SJSA1 (cell line): ENCODE results near the gene SCNN1B. TPM values are rescaled to one million over a fixed set of nuclear protein-coding genes. Genes with fewer than 3 reads are reported as not detected.
"Not testable (repeated sequence)": the region's sequence is repeated elsewhere in the genome, so short reads cannot be mapped to it uniquely, and the experiment has no call there.

Experiments
- DNase-seq, 2 experiments: peaks; one replicate each; pipeline ENCODE4 v3.0.0-alpha.2; 2015 to 2020; ENCODE audit warnings: low spot score in 2 of 2, low read depth in 1 of 2
- H3K27ac ChIP-seq: fragments of 250-450 bp; sonication (Bioruptor Pico); 2 replicates; pipeline ENCODE4 v1.5.1; 2020; ENCODE audit warnings: mild to moderate bottlenecking, moderate library complexity
- H3K27me3 ChIP-seq: fragments of 250-450 bp; sonication (Bioruptor Pico); replicated peaks from 2 replicates; pipeline ENCODE4 v1.5.1; 2020; ENCODE audit warnings: mild to moderate bottlenecking, moderate library complexity
- H3K36me3 ChIP-seq: fragments of 250-450 bp; sonication (Bioruptor Pico); 2 replicates; pipeline ENCODE4 v1.5.1; 2020; ENCODE audit warnings: mild to moderate bottlenecking
- H3K4me1 ChIP-seq: fragments of 250-450 bp; sonication (Bioruptor Pico); replicated peaks from 2 replicates; pipeline ENCODE4 v1.6.1; 2021; ENCODE audit warnings: mild to moderate bottlenecking
- H3K4me3 ChIP-seq: fragments of 250-450 bp; sonication (Bioruptor Pico); 2 replicates; pipeline ENCODE4 v1.5.1; 2020; ENCODE audit warnings: mild to moderate bottlenecking
- H3K9me3 ChIP-seq: fragments of 250-450 bp; sonication (Bioruptor Pico); replicated peaks from 2 replicates; pipeline ENCODE4 v1.5.1; 2020; ENCODE audit warnings: mild to moderate bottlenecking
- total RNA-seq: library from RNA; depleted of rRNA; stranded (reverse); fragments of >200 nt; shearing (Covaris generic); gene quantifications from 2 replicates; pipeline ENCODE4 v1.2.3, GENCODE V29; 2014

The SCNN1B gene
- total RNA-seq, 1 experiment from 2014 or later: not detected

DNA sequence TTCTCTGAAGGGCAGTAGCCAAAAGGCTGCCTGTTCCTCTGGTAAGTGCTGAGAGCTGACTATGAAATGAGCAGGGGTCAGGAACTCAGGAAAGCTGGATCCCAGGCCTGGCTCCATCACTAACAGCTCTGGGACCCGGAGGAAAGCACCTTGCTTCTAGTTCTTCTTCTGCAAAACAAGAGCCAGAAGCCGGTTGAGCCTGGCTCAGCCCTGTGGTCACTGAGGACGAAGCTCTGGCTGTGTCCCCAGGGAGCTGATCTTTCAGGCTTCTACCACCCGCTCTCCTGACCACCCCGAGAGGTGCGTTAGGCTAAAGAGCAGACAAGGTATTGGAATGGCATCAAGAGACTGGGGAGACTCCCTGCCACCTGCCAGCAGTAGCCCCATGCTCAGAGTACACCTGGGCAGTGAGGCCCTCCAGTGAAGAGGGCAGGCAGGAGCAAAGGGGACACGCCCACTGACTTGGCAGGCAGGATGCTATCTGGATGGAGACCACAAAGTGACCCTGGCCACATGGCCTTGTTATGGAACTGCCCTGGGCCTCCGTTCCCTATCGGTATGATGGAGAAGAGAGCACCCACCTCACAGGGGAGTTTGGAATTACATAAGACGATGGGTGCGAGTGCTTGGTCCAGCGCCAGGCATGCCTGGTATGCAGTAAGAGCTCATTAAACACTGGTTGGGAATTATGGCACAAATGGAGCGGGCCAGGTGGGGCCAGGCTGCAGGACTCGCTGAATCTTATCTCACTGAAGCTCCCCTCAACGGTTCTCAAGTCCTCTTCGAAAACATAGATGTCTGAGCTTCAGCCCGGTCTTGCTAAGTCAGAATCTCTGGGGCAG is 89.5 kb downstream of the SCNN1B start:
- Histone ChIP-seq H3K4me1 (no peaks in the 10 kb centered on the region), H3K27me3 (no peaks in the 10 kb centered on the region), H3K36me3 (peaks cover 25% of the 10 kb centered on the region), H3K27ac (no peak overlapping the region), H3K4me3 (no peak overlapping the region), H3K9me3 (no peaks in the 10 kb centered on the region)
- no peak for DNase-seq

DNA sequence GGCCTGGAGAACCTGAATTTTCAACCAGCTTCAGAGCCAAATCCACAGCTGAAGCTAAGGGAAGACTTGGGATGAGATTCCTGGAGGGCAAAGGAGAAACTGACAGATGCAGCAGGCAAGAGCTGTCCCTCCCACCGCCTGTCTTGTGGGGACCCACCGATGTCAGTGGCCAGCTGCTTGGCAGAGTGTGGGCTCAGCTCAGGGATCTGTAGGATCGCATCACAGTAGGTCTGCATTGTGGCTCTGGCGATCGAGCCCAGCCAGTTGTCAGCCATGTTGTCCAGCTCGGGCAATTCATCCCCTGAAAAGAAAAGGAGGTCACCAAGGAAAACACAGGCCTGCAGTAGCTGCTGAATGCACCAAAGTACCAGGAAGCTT is 90.1 kb downstream of the SCNN1B start:
- H3K36me3 ChIP-seq: peaks cover 26% of the 10 kb centered on the region
- no peak overlapping the region for H3K4me3 ChIP-seq
- H3K27me3 ChIP-seq: no peaks in the 10 kb centered on the region
- no peak for DNase-seq
- H3K4me1 ChIP-seq: no peaks in the 10 kb centered on the region
- H3K9me3 ChIP-seq: no peaks in the 10 kb centered on the region
- H3K27ac ChIP-seq: no peak overlapping the region

DNA sequence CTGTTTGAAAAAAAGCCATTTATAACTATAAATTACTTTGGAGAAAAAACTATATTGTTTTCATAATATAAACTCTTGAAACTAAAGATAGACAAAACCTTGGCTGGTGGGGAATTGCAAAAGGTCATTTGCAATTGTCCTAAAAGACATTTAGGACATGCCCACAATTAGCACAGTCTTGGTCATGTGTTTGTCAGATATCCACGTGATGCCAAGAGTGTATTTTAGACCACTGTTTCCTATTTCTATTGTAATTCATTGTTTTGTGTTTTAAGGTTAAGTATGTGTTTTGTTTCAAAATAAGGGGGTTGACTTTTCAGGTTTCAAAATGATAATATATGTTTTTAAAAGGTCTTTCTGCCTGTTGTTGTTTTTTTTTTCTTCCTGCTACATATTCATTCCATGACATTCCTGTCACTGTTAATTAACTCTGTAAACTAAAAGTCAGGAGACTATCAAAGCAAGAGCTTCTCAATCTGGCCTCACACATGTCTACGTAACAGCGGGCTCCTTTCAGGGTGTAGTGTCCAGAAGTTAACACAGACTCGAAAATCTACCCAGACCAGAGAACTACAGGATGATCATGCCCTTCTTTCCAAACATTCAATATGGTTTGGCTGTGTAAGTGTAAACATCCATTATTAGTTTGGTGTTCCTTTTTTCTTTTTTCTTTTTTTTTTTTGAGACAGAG is 92.2 kb downstream of the SCNN1B start:
- Histone ChIP-seq H3K27ac (no peak overlapping the region), H3K4me1 (no peaks in the 10 kb centered on the region), H3K36me3 (peaks cover 28% of the 10 kb centered on the region), H3K4me3 (no peak overlapping the region), H3K27me3 (no peaks in the 10 kb centered on the region), H3K9me3 (no peaks in the 10 kb centered on the region)
- no peak for DNase-seq

DNA sequence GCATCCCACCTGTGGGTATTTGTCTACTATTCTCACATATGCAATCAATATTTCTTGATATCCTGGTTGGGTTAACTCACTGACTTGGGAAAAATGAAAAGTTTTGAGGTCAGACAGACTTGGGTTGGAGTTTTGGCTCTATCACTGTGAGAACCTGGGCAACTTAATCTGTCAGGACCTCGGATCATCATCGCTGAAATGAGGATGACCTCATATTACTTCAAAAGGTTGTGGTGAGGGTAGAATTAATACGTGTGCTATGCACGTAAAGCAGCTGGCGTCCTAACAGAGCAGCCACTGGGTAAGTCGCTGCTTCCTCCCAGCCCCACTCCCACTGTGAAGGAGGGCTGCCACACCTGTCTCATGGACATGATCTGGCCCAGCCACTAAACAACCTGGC is 93.6 kb downstream of the SCNN1B start:
- Histone ChIP-seq H3K27me3 (no peaks in the 10 kb centered on the region), H3K4me3 (no peak overlapping the region), H3K4me1 (no peaks in the 10 kb centered on the region), H3K36me3 (peaks cover 33% of the 10 kb centered on the region), H3K9me3 (no peaks in the 10 kb centered on the region), H3K27ac (no peak overlapping the region)
- DNase-seq: no peak

DNA sequence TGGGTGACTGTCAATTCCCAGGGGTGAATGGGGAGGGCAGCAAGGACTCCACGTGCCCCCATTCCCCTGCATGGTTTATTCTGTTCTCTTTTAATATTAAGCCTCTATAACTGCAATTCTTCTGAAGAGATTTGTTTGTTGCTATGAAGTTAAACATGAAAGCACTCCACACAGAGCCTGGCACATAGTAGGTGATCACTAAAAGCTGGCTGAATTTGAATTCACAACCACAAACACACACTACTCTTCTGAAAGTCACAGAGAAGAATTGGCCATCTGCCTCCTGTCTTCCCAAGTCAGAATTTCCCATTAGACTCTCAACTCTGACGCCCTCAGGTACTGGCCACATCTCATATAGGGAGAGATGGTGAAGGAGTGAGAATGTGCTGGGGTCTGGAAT is 95.4 kb downstream of the SCNN1B start:
- DNase-seq: no peak

DNA sequence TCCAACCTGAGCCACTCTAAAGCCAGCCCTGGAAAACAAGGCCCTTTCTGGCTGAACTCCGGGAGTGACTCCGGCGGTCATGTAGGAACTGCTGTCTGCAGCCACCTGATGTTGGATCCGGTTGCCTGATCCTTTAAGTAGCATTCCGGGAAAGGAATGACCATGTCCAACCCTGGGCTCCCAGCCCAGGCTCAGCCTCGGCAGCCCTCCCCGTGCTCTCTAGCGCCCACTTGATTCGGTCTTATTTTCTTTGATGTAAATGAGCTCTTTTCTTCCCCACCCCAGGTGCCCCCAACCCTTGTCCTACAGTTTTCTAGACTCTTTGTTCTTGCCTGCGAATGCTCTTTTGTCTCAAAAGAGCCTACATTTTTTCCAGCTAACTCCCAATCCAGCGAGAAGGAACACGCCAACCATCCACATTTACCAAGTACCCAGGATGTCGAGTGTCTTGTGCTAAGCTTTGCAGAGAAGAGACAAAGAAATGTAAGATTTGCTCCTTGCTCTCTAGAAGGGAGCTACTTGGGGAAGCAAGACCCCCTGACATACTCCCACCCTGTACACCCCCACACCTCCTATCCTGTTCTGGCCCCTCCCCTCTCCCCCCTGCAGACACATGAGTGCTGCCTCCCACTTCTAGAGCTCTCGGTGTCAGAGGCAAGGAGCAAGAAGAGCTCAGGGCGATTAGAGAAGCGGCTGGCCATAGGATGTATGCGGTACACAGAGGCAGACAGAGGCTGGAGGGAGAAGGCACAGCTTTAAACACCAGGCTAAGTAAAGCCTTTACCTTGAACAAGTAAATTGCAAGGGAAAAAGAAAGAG is 97.1 kb downstream of the SCNN1B start:
- DNase-seq: no peak
- H3K4me1 ChIP-seq: no peaks in the 10 kb centered on the region
- peaks cover 34% of the 10 kb centered on the region for H3K36me3 ChIP-seq

More for the DNA sequence above, 95.4 kb downstream of the SCNN1B start:
- peaks cover 19% of the 10 kb centered on the region for H3K36me3 ChIP-seq
- H3K9me3 ChIP-seq: no peaks in the 10 kb centered on the region
- H3K4me3 ChIP-seq: no peak overlapping the region
- no peaks in the 10 kb centered on the region for H3K27me3 ChIP-seq
- H3K27ac ChIP-seq: no peak overlapping the region
- H3K4me1 ChIP-seq: no peaks in the 10 kb centered on the region

DNA sequence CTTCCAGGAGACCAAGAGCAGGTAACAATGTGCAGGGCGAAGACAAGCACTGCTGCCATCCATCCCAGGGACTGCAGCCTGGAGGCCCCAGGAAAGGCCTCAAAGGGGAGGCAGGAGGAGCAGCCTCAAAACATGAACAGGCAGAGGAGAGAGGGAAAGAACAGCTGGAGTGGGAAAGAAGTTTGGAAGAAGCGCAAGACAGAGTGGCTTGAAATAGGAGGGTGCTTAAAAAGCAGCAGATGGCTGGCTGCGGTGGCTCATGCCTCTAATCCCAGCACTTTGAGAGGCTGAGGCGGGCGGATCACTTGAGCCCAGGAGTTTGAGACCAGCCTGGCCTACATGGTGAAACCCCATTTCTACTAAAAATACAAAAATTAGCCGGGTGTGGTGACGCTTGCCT is 98.3 kb downstream of the SCNN1B start:
- peaks cover 44% of the 10 kb centered on the region for H3K36me3 ChIP-seq
- not testable (repeated sequence) for H3K4me1 ChIP-seq, DNase-seq, H3K9me3 ChIP-seq, H3K27me3 ChIP-seq, H3K27ac ChIP-seq, H3K4me3 ChIP-seq

More for the DNA sequence above, 97.1 kb downstream of the SCNN1B start:
- Histone ChIP-seq H3K9me3 (no peaks in the 10 kb centered on the region), H3K27ac (no peak overlapping the region), H3K4me3 (no peak overlapping the region), H3K27me3 (no peaks in the 10 kb centered on the region)

DNA sequence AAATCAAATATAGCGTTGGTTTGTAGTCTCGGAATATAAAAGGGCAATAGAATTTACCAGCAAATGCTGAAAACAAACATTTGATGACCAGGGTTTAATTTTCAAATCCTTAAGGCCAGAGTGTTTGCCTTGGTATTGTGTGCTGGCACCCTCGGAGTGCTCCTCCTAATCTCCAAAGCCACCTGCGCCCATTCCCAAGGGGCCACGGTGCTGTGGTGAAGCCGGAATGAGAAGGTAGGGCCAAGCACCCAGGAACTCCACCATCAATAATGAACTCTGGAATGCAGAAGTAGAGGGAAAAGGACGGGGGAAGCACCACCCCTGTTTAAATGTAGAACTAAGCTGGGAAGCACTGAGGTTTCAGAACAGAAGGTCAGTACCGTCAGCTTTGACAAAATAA is 99.0 kb downstream of the SCNN1B start:
- peaks cover 50% of the 10 kb centered on the region for H3K36me3 ChIP-seq
- no peaks in the 10 kb centered on the region for H3K4me1 ChIP-seq
- no peak overlapping the region for H3K27ac ChIP-seq
- H3K27me3 ChIP-seq: no peaks in the 10 kb centered on the region
- no peak overlapping the region for H3K4me3 ChIP-seq
- no peak for DNase-seq
- no peaks in the 10 kb centered on the region for H3K9me3 ChIP-seq

DNA sequence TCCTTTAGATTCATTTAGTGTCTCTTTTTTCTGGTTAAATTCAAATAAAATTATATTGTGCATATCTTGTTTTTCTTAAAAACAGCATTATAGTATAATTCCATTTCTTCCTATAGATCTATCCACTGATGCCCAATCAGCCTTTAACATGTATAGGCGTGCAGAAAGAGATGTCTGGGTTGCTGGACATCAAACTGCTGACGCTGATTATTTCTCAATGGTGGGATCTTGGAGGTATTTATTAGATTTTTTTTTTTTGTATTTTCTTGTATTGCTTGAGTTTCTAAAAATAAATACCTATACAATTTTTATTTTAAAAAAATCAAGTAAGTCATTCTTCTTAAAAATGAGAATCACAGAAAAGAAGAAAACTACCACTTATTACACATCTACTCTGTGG is 100.0 kb downstream of the SCNN1B start:
- DNase-seq: no peak
- Histone ChIP-seq H3K36me3 (peaks cover 57% of the 10 kb centered on the region), H3K27me3 (no peaks in the 10 kb centered on the region), H3K27ac (no peak overlapping the region), H3K9me3 (no peaks in the 10 kb centered on the region), H3K4me1 (no peaks in the 10 kb centered on the region), H3K4me3 (no peak overlapping the region)

DNA sequence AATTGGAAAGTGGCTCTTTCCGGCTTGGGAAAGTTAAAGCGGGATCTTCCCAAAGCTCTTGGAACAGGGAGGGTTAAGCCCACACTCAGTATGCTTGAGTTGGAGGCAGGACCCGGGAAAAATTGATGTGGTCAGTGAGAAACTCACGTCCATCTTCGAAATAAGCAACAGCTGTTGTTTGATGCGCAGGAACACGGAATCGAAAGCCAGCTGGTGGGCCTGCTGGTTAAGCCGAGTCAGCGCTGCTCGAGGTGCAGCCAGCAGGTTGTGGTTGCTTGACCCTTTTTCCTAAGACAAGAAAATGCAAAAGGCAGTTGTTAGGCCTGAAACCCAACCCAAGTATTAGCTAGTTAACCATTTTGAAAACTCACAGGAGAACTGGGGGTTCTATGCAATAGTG is 101.4 kb downstream of the SCNN1B start:
- Histone ChIP-seq H3K27ac (no peak overlapping the region), H3K4me1 (no peaks in the 10 kb centered on the region; the same call in 1 of the 2 replicates), H3K27me3 (no peaks in the 10 kb centered on the region), H3K36me3 (peaks cover 55% of the 10 kb centered on the region), H3K4me3 (no peak overlapping the region), H3K9me3 (no peaks in the 10 kb centered on the region)
- no peak for DNase-seq

DNA sequence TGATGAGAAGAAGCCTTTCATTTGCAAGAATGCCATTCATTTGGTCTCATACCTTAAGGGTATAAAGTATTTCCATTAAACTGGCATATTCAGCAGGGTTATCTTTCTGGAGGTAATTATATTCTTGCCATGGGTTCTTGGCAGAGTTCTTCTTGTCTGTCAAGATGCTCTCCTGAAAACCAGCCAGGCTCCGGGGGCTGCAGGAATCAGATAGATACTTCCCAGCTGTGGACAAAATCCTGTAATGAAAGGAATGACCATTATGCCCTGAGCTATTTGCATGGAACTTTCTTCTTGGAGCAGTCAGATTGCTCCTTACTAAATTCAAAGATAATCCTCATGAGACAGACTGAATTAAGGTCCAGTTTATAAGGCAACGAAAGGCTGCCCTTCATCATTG is 103.9 kb downstream of the SCNN1B start:
- DNase-seq: no peak
- Histone ChIP-seq H3K4me3 (no peak overlapping the region), H3K4me1 (peaks cover 17% of the 10 kb centered on the region), H3K36me3 (peaks cover 51% of the 10 kb centered on the region), H3K27me3 (no peaks in the 10 kb centered on the region), H3K27ac (no peak overlapping the region), H3K9me3 (no peaks in the 10 kb centered on the region)

DNA sequence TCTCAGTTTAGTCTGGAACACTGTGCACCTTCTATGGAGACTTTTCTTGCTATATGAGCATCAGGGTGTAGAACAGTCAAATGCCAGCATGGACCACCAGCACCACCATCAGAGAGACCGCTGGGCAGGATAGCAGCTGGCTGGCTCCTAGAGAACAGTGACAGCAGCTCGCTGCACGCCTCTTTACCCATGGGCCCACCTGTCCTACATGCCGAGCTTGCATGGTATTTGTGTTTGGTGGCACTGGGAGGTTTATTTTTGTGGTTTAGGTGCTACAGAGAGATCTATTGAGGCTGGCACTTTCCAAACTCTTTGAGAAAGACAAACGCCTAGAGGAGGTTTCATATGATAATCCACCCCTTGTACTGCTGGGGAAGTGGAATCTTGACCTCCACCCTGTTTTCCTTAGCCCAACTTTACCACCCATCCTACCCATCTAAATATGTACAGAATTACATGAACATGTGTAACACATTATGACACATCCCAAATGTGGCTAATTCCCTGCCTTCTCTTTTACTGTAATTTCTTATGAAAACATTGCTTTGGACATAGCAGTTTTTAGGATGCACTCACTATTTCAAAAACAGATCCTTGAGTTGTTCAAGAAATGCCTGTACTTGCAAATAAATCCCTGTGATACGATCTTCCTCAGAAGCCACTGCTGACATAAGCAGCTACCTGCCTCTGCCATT is 104.6 kb downstream of the SCNN1B start:
- Histone ChIP-seq H3K36me3 (peaks cover 54% of the 10 kb centered on the region), H3K27me3 (no peaks in the 10 kb centered on the region), H3K4me1 (peaks cover 17% of the 10 kb centered on the region), H3K9me3 (no peaks in the 10 kb centered on the region), H3K27ac (no peak overlapping the region), H3K4me3 (no peak overlapping the region)
- no peak for DNase-seq

DNA sequence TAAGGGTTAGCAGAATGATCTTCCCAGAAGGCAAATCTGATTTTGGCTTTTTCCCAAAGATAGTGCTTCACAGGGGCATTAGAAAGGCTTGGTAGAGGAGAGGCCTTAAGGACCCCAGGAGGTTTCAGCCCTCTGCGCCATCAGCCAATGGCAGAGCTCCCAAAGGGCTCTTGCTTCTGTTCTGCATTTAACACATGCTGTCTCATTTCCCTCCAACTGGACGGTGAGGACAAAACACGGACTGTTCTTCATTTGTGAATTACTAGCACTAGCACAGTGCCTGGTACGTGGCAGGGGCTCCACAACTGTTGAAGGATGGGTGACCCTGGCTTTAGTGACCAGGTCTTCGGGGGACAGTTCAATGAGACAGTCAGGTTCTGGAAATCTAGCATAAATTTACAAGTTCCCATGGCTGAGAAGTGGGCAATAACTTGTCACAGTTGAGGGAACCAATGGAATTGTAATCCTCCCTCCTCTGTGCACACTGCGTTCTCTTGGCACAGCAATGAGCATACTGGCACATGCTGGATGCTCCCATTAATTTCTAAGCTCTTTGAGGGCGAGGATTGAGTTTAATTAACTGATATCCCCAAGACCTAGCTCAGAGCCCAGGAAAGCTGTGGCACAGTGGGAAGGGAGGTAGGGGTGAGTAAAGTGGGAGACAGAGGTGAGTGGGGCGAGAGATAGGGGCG is 105.5 kb downstream of the SCNN1B start:
- peaks cover 61% of the 10 kb centered on the region for H3K36me3 ChIP-seq
- H3K4me1 ChIP-seq: peaks cover 17% of the 10 kb centered on the region
- H3K4me3 ChIP-seq: no peak overlapping the region
- H3K9me3 ChIP-seq: no peaks in the 10 kb centered on the region
- H3K27ac ChIP-seq: no peak overlapping the region
- DNase-seq: no peak
- H3K27me3 ChIP-seq: no peaks in the 10 kb centered on the region
